K562 (cell line): ENCODE results near the gene ZNF618. TPM values are rescaled to one million over a fixed set of nuclear protein-coding genes. Genes with fewer than 3 reads are reported as not detected.

ENCODE experiments used
- ATAC-seq: fragments of 200-7000 bp; cut with Tn5 transposase; 3 replicates; pipeline ENCODE4 v1.9.1; 2020; ENCODE audit warnings: moderate library complexity
- BruUV-seq: library from RNA; stranded (reverse); fragments of 400-500 nt; replicated peaks from 2 replicates; lab custom pipeline; 2021; lab: Mats Ljungman, UMichigan
- CTCF ChIA-PET: fragments of 300-600 bp; formaldehyde crosslinking; extraction: SDS; loops from one replicate; lab custom pipeline; 2021; ENCODE audit warnings: low intra/inter-chr PET ratio; lab: Yijun Ruan, JAX
- POLR2A ChIA-PET: fragments of 300-600, 350-650 bp; sonication (Branson Sonifier 250); formaldehyde crosslinking; extraction: SDS; loops from one replicate; lab custom pipeline; 2021; ENCODE audit warnings: antibody characterized with exemption, inconsistent platforms; lab: Yijun Ruan, JAX
- DNase-seq, 4 experiments: peaks; one replicate each; pipeline versions ENCODE4 v3.0.0 to v3.0.0-alpha.2; 2011 to 2018; ENCODE audit warnings: low spot score in 3 of 4, mixed read lengths in 3 of 4; ENCODE audit errors: extremely low read depth in 1 of 4
- FAIRE-seq: peaks from 2 replicates; lab custom pipeline; 2011; peaks lifted over from hg19 to GRCh38; lab: Jason Lieb, UNC
- H2AFZ ChIP-seq: 2 replicates; pipeline ENCODE4 v1.6.0; 2011; ENCODE audit warnings: low read depth, low read length, control low read depth, inconsistent platforms
- H3K27ac ChIP-seq: fragments of 200-600 bp; 3 replicates; pipeline ENCODE4 v1.8.0; 2011; ENCODE audit warnings: low read depth, mild to moderate bottlenecking, control low read depth, inconsistent platforms, low read length, moderate library complexity, mixed read lengths; ENCODE audit errors: extremely low read depth
- H3K27me3 ChIP-seq, 2 experiments: fragments of 300-600 bp in 1 of 2; 2 replicates in 1 of 2; 3 replicates in 1 of 2; pipeline versions ENCODE4 v1.6.0 to v1.8.0; 2011; ENCODE audit warnings: inconsistent platforms in 2 of 2, low read length in 2 of 2, mild to moderate bottlenecking in 1 of 2, mixed read lengths in 1 of 2, moderate library complexity in 1 of 2; ENCODE audit not compliant: control insufficient read depth in 2 of 2, insufficient read depth in 2 of 2
- H3K36me3 ChIP-seq: fragments of 300-600 bp; 3 replicates; pipeline ENCODE4 v1.8.0; 2011; ENCODE audit warnings: mild to moderate bottlenecking, low read length, inconsistent platforms; ENCODE audit not compliant: control insufficient read depth, insufficient read depth
- H3K4me1 ChIP-seq, 2 experiments: fragments of 200-600 bp in 1 of 2; replicated peaks in 1 of 2; 2 replicates in 1 of 2; 3 replicates in 1 of 2; pipeline versions ENCODE4 v1.5.1 to v1.8.0; 2011; ENCODE audit warnings: inconsistent platforms in 2 of 2, low read length in 2 of 2, mild to moderate bottlenecking in 1 of 2, mixed read lengths in 1 of 2, moderate library complexity in 1 of 2; ENCODE audit not compliant: control insufficient read depth in 2 of 2, insufficient read depth in 2 of 2
- H3K4me2 ChIP-seq: 2 replicates; pipeline ENCODE4 v1.6.1; 2011; ENCODE audit warnings: low read length, control low read depth, inconsistent platforms, mixed read lengths; ENCODE audit not compliant: insufficient read depth
- H3K4me3 ChIP-seq: fragments of 200-600 bp; sonication (generic), shearing (Covaris generic); 2 replicates; pipeline ENCODE4 v1.5.1; 2016; ENCODE audit warnings: control low read depth, inconsistent platforms
- H3K79me2 ChIP-seq: fragments of 200-600 bp; 3 replicates; pipeline ENCODE4 v1.8.0; 2011; ENCODE audit warnings: low read length, inconsistent platforms; ENCODE audit not compliant: control insufficient read depth, insufficient read depth
- H3K9ac ChIP-seq, 2 experiments: 2 replicates each; pipeline versions ENCODE4 v1.6.0 to v1.6.1; 2011; ENCODE audit warnings: low read depth in 2 of 2, low read length in 2 of 2, control low read depth in 1 of 2, inconsistent platforms in 1 of 2, mild to moderate bottlenecking in 1 of 2, mixed read lengths in 1 of 2; ENCODE audit not compliant: insufficient read depth in 1 of 2
- H3K9me1 ChIP-seq: one replicate; pipeline ENCODE4 v1.6.0; 2011; ENCODE audit warnings: inconsistent platforms, mild to moderate bottlenecking, low read length, moderate library complexity; ENCODE audit not compliant: control insufficient read depth, insufficient read depth
- H3K9me3 ChIP-seq: replicated peaks from 2 replicates; pipeline ENCODE4 v1.5.1; 2011; ENCODE audit warnings: low read depth, low read length, inconsistent platforms; ENCODE audit not compliant: control insufficient read depth, insufficient read depth
- H4K20me1 ChIP-seq: replicated peaks from 2 replicates; pipeline ENCODE4 v1.6.1; 2011; ENCODE audit warnings: low read length, inconsistent platforms, mixed read lengths; ENCODE audit not compliant: control insufficient read depth, insufficient read depth
- C11orf30 ChIP-seq: fragments of 450-650 bp; IDR thresholded peaks from 2 replicates; pipeline ENCODE4 v1.6.1; 2016; ENCODE audit warnings: low read depth, mild to moderate bottlenecking
- HNRNPK ChIP-seq: fragments of 200-400 bp; formaldehyde crosslinking; IDR thresholded peaks from one replicate; pipeline ENCODE4 v1.6.1; 2018; ENCODE audit warnings: mild to moderate bottlenecking, low read depth, low read length; ENCODE audit not compliant: poor library complexity, severe bottlenecking
- ZNF586 ChIP-seq: fragments of 450-650 bp; formaldehyde crosslinking; conservative IDR thresholded peaks from 2 replicates; pipeline ENCODE4 v1.4.0; 2020; ENCODE audit warnings: mild to moderate bottlenecking, moderate library complexity
- WGBS: fragments of 100-300 bp; shearing (Covaris generic); methylation state at CpG from one replicate; pipeline ENCODE4 v1.1.6; 2016; ENCODE audit warnings: low coverage, mixed read lengths; ENCODE audit not compliant: insufficient coverage; ENCODE audit errors: missing lambda C conversion rate; 5-methylcytosine and 5-hydroxymethylcytosine counted together
- in situ Hi-C: fragments of 300-500 bp; cut with MboI; formaldehyde crosslinking; loops from 4 replicates; pipeline ENCODE4 v1.15.0; 2018; ENCODE audit warnings: inconsistent platforms, mixed read lengths
- intact Hi-C: fragments of 100-400 bp; cut with micrococcal nuclease; formaldehyde crosslinking; loops from 2 replicates; pipeline ENCODE4 v1.14.2; 2022
- polyA plus RNA-seq, 8 experiments: library from polyadenylated mRNA; depleted of rRNA in 4 of 8; stranded (reverse) in 5 of 8; unstranded in 3 of 8; fragments of >200 nt; fragmentation: Nextera tagmentation in 2 of 8; fragmentation: Illumina TruSeq in 1 of 8; extraction: Ambion mirVana in 2 of 8; extraction: Trizol in 1 of 8; gene quantifications; 2 replicates each; pipeline versions ENCODE4 v1.2.1 to v1.2.3, GENCODE V29; 2011 to 2014; ENCODE audit warnings: inconsistent platforms in 1 of 8, missing spikeins in 1 of 8
- total RNA-seq, 7 experiments: library from RNA; depleted of rRNA in 6 of 7; stranded (reverse); fragments of >200 nt in 6 of 7; fragmentation: Illumina TruSeq in 2 of 7; extraction: Trizol in 2 of 7; gene quantifications; 2 replicates each; pipeline versions ENCODE4 v1.2.1 to v1.2.3, GENCODE V29; 2011 to 2021; ENCODE audit warnings: low replicate concordance in 1 of 7
- TF ChIP-seq, protein P1 (sequence below): fragments of 450-650 bp; IDR thresholded peaks from 2 replicates; pipeline ENCODE4 v1.6.1; 2018; ENCODE audit warnings: mild to moderate bottlenecking, low read depth; ENCODE audit not compliant: partially characterized antibody
- TF ChIP-seq, protein P2 (sequence below): IDR thresholded peaks from 2 replicates; pipeline ENCODE4 v1.6.1; 2011; ENCODE audit not compliant: insufficient read length; ENCODE audit errors: extremely low read depth

ZNF618 gene
- total and polyA plus RNA-seq, 9 of the 15 experiments (the other 6 are each of a cell fraction or from before 2014, with no cell fraction given) = 0.08 to 13.7 (median 3.4) TPM

DNA sequence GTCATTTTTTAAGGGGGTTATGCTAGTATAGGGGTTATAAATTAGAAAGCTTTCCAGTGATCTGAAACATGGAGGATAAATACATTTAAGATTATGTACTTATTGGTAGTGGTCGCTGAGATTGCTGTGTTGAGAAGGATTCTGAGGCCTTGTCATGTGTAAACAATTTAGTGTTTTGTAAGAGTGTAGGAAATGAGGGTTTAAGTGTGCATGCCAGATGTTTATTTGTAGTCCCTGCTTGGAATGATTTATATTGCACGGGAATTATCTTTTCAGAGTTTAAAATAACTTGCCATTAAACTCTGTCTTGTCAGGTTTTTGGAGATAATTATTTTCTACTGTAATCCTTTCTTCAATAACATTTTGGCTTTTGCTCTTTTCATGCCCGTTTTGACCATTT lies 19.4 kb downstream of the ZNF618 start:
- Histone ChIP-seq H4K20me1 (no peaks in the 10 kb centered on the region), H3K4me1 (no peaks in the 10 kb centered on the region), H3K79me2 (0 out of 3 replicates have a peak, but pooled peaks cover 3% of the 10 kb centered on the region), H3K27ac (no peak overlapping the region), H3K9me3 (peaks cover under 1% of the 10 kb centered on the region; the same call in 1 of the 2 replicates), H3K4me2 (no peak overlapping the region), H2AFZ (no peak overlapping the region), H3K36me3 (peaks cover under 1% of the 10 kb centered on the region; the same call in 1 of the 3 replicates), H3K9me1 (no peaks in the 10 kb centered on the region), H3K9ac (no peak overlapping the region), H3K4me3 (no peak overlapping the region), H3K27me3 (peaks cover 0 to 7% of the 10 kb centered on the region in 2 experiments; a peak in 2 of 5 replicates)
- DNase-seq = no peak
- intact Hi-C loops = no loop called here
- BruUV-seq = no TSS peak
- 14% methylated on average over 3 of the region's 3 CpGs for whole genome bisulfite sequencing
- TF ChIP-seq HNRNPK (no peak), ZNF586 (CRISPR knock-in tag) (no peak), C11orf30 (no peak)
- TF ChIP-seq, protein P1, sequence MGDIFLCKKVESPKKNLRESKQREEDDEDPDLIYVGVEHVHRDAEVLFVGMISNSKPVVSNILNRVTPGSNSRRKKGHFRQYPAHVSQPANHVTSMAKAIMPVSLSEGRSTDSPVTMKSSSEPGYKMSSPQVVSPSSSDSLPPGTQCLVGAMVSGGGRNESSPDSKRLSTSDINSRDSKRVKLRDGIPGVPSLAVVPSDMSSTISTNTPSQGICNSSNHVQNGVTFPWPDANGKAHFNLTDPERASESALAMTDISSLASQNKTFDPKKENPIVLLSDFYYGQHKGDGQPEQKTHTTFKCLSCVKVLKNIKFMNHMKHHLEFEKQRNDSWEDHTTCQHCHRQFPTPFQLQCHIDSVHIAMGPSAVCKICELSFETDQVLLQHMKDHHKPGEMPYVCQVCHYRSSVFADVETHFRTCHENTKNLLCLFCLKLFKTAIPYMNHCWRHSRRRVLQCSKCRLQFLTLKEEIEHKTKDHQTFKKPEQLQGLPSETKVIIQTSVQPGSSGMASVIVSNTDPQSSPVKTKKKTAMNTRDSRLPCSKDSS = no peak
- TF ChIP-seq, protein P2, sequence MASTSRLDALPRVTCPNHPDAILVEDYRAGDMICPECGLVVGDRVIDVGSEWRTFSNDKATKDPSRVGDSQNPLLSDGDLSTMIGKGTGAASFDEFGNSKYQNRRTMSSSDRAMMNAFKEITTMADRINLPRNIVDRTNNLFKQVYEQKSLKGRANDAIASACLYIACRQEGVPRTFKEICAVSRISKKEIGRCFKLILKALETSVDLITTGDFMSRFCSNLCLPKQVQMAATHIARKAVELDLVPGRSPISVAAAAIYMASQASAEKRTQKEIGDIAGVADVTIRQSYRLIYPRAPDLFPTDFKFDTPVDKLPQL = no peak
- FAIRE-seq = no peak
- ATAC-seq = no peak
- POLR2A ChIA-PET = no interaction called here
- CTCF ChIA-PET = no interaction called here
- in situ Hi-C loops = no loop called here
